Sigmoid colon (tissue), 4 donors: ENCODE results near the gene NFE2L3.

Experiments
- EP300 ChIP-seq, 4 donors: sonication (generic); formaldehyde crosslinking; IDR thresholded peaks; one replicate each; pipeline ENCODE4 v1.6.1; 2017; ENCODE audit warnings: antibody characterized with exemption in 4 of 4
- POLR2A ChIP-seq, 2 donors: fragments of 450-650 bp; IDR thresholded peaks; one replicate each; pipeline ENCODE4 v1.6.1; 2016; ENCODE audit warnings: antibody characterized with exemption in 2 of 2, mild to moderate bottlenecking in 2 of 2, moderate library complexity in 2 of 2
- TF ChIP-seq, protein P1 (sequence below), 4 experiments: fragments of 450-650 bp in 3 of 4; fragments of 200-600 bp in 1 of 4; IDR thresholded peaks; one replicate each; pipeline ENCODE4 v1.5.1; 2016 to 2019; ENCODE audit warnings: antibody characterized with exemption in 4 of 4, mild to moderate bottlenecking in 3 of 4, moderate library complexity in 2 of 4

DNA sequence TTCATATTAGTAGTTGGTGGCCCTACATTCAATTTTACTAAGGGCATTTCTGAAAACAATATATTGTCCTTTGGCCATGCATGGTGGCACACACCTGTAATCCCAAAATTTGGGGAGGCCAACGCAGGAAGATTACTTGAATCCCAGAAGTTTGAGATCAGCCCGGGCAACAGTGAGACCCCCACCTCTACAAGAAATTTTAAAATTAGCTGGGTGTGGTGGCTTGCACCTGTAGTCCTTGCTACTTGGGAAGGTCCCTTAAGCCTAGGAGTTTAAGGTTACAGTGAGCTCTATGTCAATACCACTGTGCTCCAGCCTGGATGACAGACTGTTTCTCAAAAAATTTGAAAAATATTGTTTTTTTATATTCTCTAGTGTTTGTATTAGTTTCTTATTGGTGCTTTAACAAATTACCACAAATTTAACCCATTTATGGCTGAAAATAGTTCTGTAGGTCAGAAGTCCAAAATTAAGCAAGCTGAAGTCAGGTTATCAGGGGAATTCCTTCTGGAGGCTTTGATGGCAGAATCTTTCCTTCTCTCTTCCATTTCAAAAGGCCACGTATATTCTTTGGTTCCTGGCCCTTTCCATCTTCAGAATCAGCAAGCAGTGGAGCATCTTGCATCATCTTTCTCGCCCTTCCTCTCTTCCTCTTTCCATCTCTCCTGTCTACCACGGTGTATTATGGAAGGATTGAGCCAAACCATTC, 62.0 kb downstream of the NFE2L3 start:
- no peak for TF ChIP-seq EP300 (IDR thresholded peaks at IDR 0.05)
- TF ChIP-seq, protein P1, sequence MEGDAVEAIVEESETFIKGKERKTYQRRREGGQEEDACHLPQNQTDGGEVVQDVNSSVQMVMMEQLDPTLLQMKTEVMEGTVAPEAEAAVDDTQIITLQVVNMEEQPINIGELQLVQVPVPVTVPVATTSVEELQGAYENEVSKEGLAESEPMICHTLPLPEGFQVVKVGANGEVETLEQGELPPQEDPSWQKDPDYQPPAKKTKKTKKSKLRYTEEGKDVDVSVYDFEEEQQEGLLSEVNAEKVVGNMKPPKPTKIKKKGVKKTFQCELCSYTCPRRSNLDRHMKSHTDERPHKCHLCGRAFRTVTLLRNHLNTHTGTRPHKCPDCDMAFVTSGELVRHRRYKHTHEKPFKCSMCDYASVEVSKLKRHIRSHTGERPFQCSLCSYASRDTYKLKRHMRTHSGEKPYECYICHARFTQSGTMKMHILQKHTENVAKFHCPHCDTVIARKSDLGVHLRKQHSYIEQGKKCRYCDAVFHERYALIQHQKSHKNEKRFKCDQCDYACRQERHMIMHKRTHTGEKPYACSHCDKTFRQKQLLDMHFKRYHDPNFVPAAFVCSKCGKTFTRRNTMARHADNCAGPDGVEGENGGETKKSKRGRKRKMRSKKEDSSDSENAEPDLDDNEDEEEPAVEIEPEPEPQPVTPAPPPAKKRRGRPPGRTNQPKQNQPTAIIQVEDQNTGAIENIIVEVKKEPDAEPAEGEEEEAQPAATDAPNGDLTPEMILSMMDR (IDR thresholded peaks at IDR 0.05) = no peak
- no peak for TF ChIP-seq POLR2A (IDR thresholded peaks at IDR 0.05)
